GM12873 (cell line): Measurements from ENCODE around the gene SIVA1.
A peak's percentile ranks its signal among the peaks of the same experiment; 100 is the strongest.

Experiments
- CTCF ChIP-seq: IDR thresholded peaks from 2 replicates; pipeline ENCODE4 v1.5.1; 2012; ENCODE audit warnings: low read depth, mild to moderate bottlenecking, moderate library complexity, low read length, control low read depth; ENCODE audit not compliant: insufficient read depth; ENCODE audit errors: missing control alignments

Gene SIVA1

GRCh38 chr14:104708606-104709268 is 44.2 kb upstream of the SIVA1 start:
- TF ChIP-seq CTCF: peak; percentile 99

GRCh38 chr14:104709387-104710039 is 43.4 kb upstream of the SIVA1 start:
- TF ChIP-seq CTCF: no peak

GRCh38 chr14:104710071-104710735 is 42.7 kb upstream of the SIVA1 start:
- no peak for TF ChIP-seq CTCF

- TF ChIP-seq CTCF: no peak
Measured at GRCh38 chr14:104712881-104713734, 39.8 kb upstream of the SIVA1 start.

GRCh38 chr14:104714066-104714465 is 38.9 kb upstream of the SIVA1 start:
- TF ChIP-seq CTCF: no peak

GRCh38 chr14:104714681-104715080 is 38.3 kb upstream of the SIVA1 start:
- TF ChIP-seq CTCF: no peak
